Tibial artery (tissue), 4 donors: ENCODE results near the gene TUBA1B.
"Not testable (repeated sequence)": the region's sequence is repeated elsewhere in the genome, so short reads cannot be mapped to it uniquely, and the experiment has no call there.

Source experiments
- DNase-seq, 2 donors: peaks; one replicate each; pipeline ENCODE4 v3.0.0-alpha.2; 2019
- H3K27ac ChIP-seq, 2 donors: fragments of 200-600 bp; sonication (generic) in 1 of 2; 1 replicate in 1 of 2; 2 replicates in 1 of 2; pipeline ENCODE4 v1.5.1; 2018 to 2019; ENCODE audit warnings: mild to moderate bottlenecking in 1 of 2
- H3K27me3 ChIP-seq, 2 donors: fragments of 200-600 bp; sonication (generic) in 1 of 2; one replicate each; pipeline versions ENCODE4 v1.5.1 to v1.6.0; 2016 to 2019
- H3K36me3 ChIP-seq, 3 donors: fragments of 200-600 bp; sonication (generic) in 2 of 3; one replicate each; pipeline ENCODE4 v1.5.1; 2016 to 2019; ENCODE audit warnings: mild to moderate bottlenecking in 2 of 3
- H3K4me1 ChIP-seq, 4 donors: fragments of 200-600 bp; sonication (generic) in 2 of 4; 1 replicate in 3 of 4; 2 replicates in 1 of 4; pipeline ENCODE4 v1.5.1; 2016 to 2019
- H3K4me3 ChIP-seq, 2 donors: fragments of 200-600 bp; sonication (generic) in 1 of 2; 1 replicate in 1 of 2; 2 replicates in 1 of 2; pipeline ENCODE4 v1.5.1; 2018 to 2019; ENCODE audit warnings: mild to moderate bottlenecking in 2 of 2
- H3K9me3 ChIP-seq, 3 donors: fragments of 200-600 bp; sonication (generic) in 1 of 3; one replicate each; pipeline ENCODE4 v1.5.1; 2016 to 2019
- CTCF ChIP-seq, 2 experiments: fragments of 200-600 bp in 1 of 2; fragments of 450-650 bp in 1 of 2; IDR thresholded peaks; one replicate each; pipeline ENCODE4 v1.5.1; 2017 to 2019; ENCODE audit warnings: antibody characterized with exemption in 2 of 2, mild to moderate bottlenecking in 1 of 2, moderate library complexity in 1 of 2
- intact Hi-C: fragments of 100-400 bp; cut with DNase I; formaldehyde crosslinking; loops from one replicate; pipeline ENCODE4 v1.15.0; 2023; ENCODE audit warnings: low total_unique reads

Gene TUBA1B

GRCh38 chr12:49131894-49132461 is 783 bp upstream of the TUBA1B start:
- intact Hi-C loops, result loop anchor here (5.0 kb wide), 3 partner anchors 70 to 1295 kb away; no protein-coding TSS in a partner anchor

GRCh38 chr12:49130151-49131050 is 794 bp downstream of the TUBA1B start:
- no peaks in the 10 kb centered on the region for H3K27me3 ChIP-seq
- peak; percentile 90 to 92 for TF ChIP-seq CTCF (IDR thresholded peaks at IDR 0.05)
- peak overlapping the region; percentile 97 to 100 for H3K27ac ChIP-seq
- intact Hi-C loops, result loop anchor here (5.0 kb wide), 3 partner anchors 72 to 1293 kb away; no protein-coding TSS in a partner anchor
- peaks cover 0 to 37% (median 20%) of the 10 kb centered on the region in 4 donors for H3K4me1 ChIP-seq
- peak; percentile 94 to 97 for DNase-seq
- H3K36me3 ChIP-seq, result peaks cover 19 to 28% (median 20%) of the 10 kb centered on the region in 3 donors
- H3K4me3 ChIP-seq, result peak overlapping the region; percentile 75 to 100
- no peaks in the 10 kb centered on the region for H3K9me3 ChIP-seq

More at GRCh38 chr12:49131894-49132461, 783 bp upstream of the TUBA1B start:
- Histone ChIP-seq H3K27me3 (no peaks in the 10 kb centered on the region), H3K9me3 (no peaks in the 10 kb centered on the region), H3K4me1 (peaks cover 0 to 37% (median 19%) of the 10 kb centered on the region in 4 donors), H3K4me3 (peak overlapping the region; percentile 75 to 100), H3K36me3 (peaks cover 19 to 25% (median 20%) of the 10 kb centered on the region in 3 donors), H3K27ac (peak overlapping the region; percentile 97 to 100)
- DNase-seq, result no peak
- no peak for TF ChIP-seq CTCF (IDR thresholded peaks at IDR 0.05)

- intact Hi-C loops, result loop anchor here (5.0 kb wide), 3 partner anchors 73 to 1292 kb away; no protein-coding TSS in a partner anchor
- Histone ChIP-seq H3K27ac (peak overlapping the region; percentile 97 to 100), H3K27me3 (no peaks in the 10 kb centered on the region), H3K9me3 (no peaks in the 10 kb centered on the region), H3K36me3 (peaks cover 19 to 28% (median 20%) of the 10 kb centered on the region in 3 donors), H3K4me3 (peak overlapping the region; percentile 75 to 100), H3K4me1 (peaks cover 0 to 37% (median 20%) of the 10 kb centered on the region in 4 donors)
- no peak for TF ChIP-seq CTCF (IDR thresholded peaks at IDR 0.05)
- no peak for DNase-seq
Measured at GRCh38 chr12:49129332-49130150, 1.7 kb downstream of the TUBA1B start.

- H3K9me3 ChIP-seq, H3K27ac ChIP-seq, H3K4me3 ChIP-seq, intact Hi-C loops, H3K27me3 ChIP-seq, DNase-seq: not testable (repeated sequence)
- peaks cover 0 to 27% (median 17%) of the 10 kb centered on the region in 4 donors for H3K4me1 ChIP-seq
- H3K36me3 ChIP-seq, result peaks cover 19 to 28% (median 20%) of the 10 kb centered on the region in 3 donors
Measured at GRCh38 chr12:49127971-49128370, 3.2 kb downstream of the TUBA1B start.

- H3K36me3 ChIP-seq, result peaks cover 19 to 28% (median 20%) of the 10 kb centered on the region in 3 donors
- H3K4me3 ChIP-seq, result no peak overlapping the region
- no peak for TF ChIP-seq CTCF (IDR thresholded peaks at IDR 0.05)
- no peak overlapping the region for H3K27ac ChIP-seq
- no peaks in the 10 kb centered on the region for H3K27me3 ChIP-seq
- H3K9me3 ChIP-seq, result no peaks in the 10 kb centered on the region
- no peak for DNase-seq
- H3K4me1 ChIP-seq, result peaks cover 0 to 20% (median 12%) of the 10 kb centered on the region in 4 donors
- intact Hi-C loops, result no loop called here
Measured at GRCh38 chr12:49126852-49127763, 4.1 kb downstream of the TUBA1B start.
